ENCODE results near the gene ZNF324B. TPM values are rescaled to one million over a fixed set of nuclear protein-coding genes. Genes with fewer than 3 reads are reported as not detected.

Gene ZNF324B
- total RNA-seq, 4 donors from 2014 or later: 6.5 to 10.1 (median 8.0) TPM

DNA sequence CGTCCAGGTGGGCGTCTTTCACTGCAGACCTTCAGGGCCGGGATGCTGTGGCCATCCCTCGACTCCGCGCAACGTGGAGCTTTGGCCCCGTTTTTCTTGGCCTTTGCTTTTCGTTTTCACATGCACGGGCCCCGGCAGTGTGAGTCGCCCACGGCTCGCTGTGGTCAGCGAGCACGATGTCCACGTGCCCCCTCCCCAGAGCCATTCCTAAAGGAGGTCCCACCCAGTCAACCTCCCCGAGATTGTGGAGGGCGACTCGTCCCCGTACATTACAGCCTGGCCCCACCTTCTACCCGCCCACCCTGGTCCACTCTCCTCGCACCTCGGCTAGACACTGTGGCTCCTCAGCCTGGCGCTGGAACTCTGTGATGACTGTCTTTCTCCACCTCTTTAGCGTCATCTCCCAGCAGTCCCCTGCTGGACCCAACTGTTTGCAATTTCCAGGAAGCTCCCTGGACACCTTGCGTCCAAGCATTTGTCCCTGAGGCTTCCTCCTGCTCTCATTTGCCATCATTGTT, 25.1 kb downstream of the ZNF324B start:
- H3K4me1 ChIP-seq: peaks cover 7 to 29% (median 18%) of the 10 kb centered on the region in 3 donors
- H3K4me3 ChIP-seq: peak overlapping the region; percentile 61 to 78 (median 69)
- H3K27me3 ChIP-seq: no peaks in the 10 kb centered on the region
- TF ChIP-seq POLR2A (IDR thresholded peaks at IDR 0.05): no peak
- WGBS, 2 donors: 4 to 5% methylated on average over 14 to 18 of the region's 27 CpGs
- peak overlapping the region; percentile 81 to 95 (median 90) for H3K27ac ChIP-seq
- intact Hi-C loops (cut with DNase I): no loop called here
- H3K9me3 ChIP-seq: no peaks in the 10 kb centered on the region
- peaks cover 9 to 63% (median 16%) of the 10 kb centered on the region in 3 donors for H3K36me3 ChIP-seq
- no peak for DNase-seq

GRCh38 chr19:58477130-58477529, 25.7 kb downstream of the ZNF324B start:
- no peak for TF ChIP-seq POLR2A (IDR thresholded peaks at IDR 0.05)
- no peak for TF ChIP-seq CTCF (IDR thresholded peaks at IDR 0.05)
- H3K27me3 ChIP-seq: no peaks in the 10 kb centered on the region
- H3K9me3 ChIP-seq: no peaks in the 10 kb centered on the region
- H3K27ac ChIP-seq: peak overlapping the region in 3 of 4 donors; percentile 90 to 95 (median 91)
- peaks cover 3 to 57% (median 11%) of the 10 kb centered on the region in 3 donors for H3K36me3 ChIP-seq
- peaks cover 7 to 29% (median 18%) of the 10 kb centered on the region in 3 donors for H3K4me1 ChIP-seq
- 80 to 100% methylated on average over 1 of the region's 15 CpGs for WGBS, 2 donors
- no peak for DNase-seq
- intact Hi-C loops (cut with DNase I): no loop called here
- peak overlapping the region in 1 of 4 donors; percentile 78 for H3K4me3 ChIP-seq

DNA sequence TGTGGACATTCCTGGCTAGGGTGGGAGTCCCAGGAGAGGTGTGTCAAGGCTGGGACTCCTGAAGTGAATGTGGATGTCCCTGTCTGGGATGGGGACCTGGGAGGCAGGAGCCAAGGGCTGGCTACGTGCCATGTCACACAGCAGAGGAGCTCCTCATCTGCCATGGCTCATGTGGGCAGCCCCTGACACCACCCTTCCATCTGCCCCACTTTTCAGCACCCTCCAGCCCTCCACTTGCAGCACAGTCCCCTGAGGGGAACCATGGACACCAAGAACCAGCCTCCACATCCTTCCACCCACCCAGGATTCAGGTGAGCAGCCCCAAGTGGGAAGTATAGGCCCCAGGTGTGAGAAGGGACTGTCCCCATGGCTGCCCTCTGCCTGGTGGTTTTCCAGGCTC, 26.4 kb downstream of the ZNF324B start:
- Histone ChIP-seq H3K9me3 (no peaks in the 10 kb centered on the region), H3K4me3 (no peak overlapping the region), H3K27ac (no peak overlapping the region), H3K4me1 (peaks cover 7 to 29% (median 18%) of the 10 kb centered on the region in 3 donors), H3K27me3 (no peaks in the 10 kb centered on the region), H3K36me3 (peaks cover 3 to 50% (median 6%) of the 10 kb centered on the region in 3 donors)
- intact Hi-C loops (cut with DNase I): no loop called here
- TF ChIP-seq POLR2A (IDR thresholded peaks at IDR 0.05) (no peak), CTCF (IDR thresholded peaks at IDR 0.05) (no peak)
- 80 to 100% methylated on average over 1 of the region's 1 CpG for WGBS, 2 donors
- no peak for DNase-seq

DNA sequence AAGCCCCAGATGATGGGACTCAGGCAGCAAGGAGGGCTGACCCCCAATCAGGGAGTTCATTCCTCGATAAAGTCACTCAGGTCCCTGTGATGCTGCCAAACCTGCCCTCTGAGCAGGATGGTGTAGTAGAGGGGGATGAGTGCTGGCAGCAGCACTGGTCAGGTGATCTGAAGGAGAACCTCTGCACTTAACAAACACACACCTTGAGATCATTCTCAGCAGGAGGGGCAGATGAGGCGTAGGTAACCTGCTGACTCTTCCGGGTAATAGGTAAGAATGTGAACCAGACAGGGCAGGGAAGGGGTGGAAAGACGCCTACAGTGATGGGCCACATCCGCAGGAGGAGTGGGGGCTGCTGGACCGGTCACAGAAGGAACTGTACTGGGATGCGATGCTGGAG, 27.9 kb downstream of the ZNF324B start:
- no peak for DNase-seq
- TF ChIP-seq POLR2A (IDR thresholded peaks at IDR 0.05) (no peak), CTCF (IDR thresholded peaks at IDR 0.05) (no peak)
- no peaks in the 10 kb centered on the region for H3K27me3 ChIP-seq
- peaks cover 7 to 29% (median 18%) of the 10 kb centered on the region in 3 donors for H3K4me1 ChIP-seq
- H3K27ac ChIP-seq: no peak overlapping the region
- H3K36me3 ChIP-seq: peaks cover 3 to 40% (median 6%) of the 10 kb centered on the region in 3 donors
- no peak overlapping the region for H3K4me3 ChIP-seq
- WGBS, 2 donors: 84 to 90% methylated on average over 4 to 6 of the region's 7 CpGs
- no peaks in the 10 kb centered on the region for H3K9me3 ChIP-seq
- intact Hi-C loops (cut with DNase I): no loop called here

DNA sequence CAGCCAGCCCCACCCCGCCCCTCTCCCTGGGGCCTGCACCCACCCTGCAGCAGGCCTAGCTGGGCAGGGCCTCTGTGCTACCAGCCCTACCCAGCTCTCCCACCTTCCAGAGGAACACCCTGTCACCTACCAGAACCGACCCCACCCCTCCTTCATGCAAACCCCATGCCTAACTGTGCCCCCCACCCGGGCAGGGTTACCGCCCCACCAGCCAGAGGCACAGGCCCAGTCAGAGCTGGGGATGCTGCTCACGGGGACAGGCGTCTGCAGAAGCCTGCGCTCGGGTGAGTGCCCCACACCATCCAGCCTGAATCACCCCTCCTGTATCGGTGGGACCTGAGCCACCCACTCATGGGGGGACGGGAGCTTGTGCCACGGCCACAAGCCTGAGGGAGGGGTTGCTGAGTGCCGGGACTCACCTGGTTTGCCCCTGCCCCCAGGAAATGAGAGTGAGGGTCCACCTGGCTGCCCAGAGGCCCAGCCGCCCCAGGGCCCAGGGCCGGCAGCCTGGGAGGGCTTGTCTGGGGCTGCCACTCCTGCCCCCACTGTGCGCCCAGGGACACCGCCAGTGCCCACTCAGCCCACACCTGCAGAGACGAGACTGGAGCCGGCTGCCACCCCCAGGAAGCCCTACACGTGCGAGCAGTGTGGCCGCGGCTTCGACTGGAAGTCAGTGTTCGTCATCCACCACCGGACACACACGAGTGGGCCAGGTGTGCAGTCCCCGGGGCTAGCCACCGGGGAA, 28.5 kb downstream of the ZNF324B start:
- Histone ChIP-seq H3K4me3 (no peak overlapping the region), H3K27me3 (no peaks in the 10 kb centered on the region), H3K36me3 (peaks cover 3 to 40% (median 6%) of the 10 kb centered on the region in 3 donors), H3K4me1 (peaks cover 7 to 25% (median 16%) of the 10 kb centered on the region in 3 donors), H3K9me3 (no peaks in the 10 kb centered on the region), H3K27ac (no peak overlapping the region)
- 92 to 100% methylated on average over 1 to 6 of the region's 28 CpGs for WGBS, 2 donors
- intact Hi-C loops (cut with DNase I): no loop called here
- no peak for TF ChIP-seq POLR2A (IDR thresholded peaks at IDR 0.05)
- TF ChIP-seq CTCF (IDR thresholded peaks at IDR 0.05): no peak
- no peak for DNase-seq

All from esophagus squamous epithelium (tissue), 5 donors.